ENCODE data around the gene ANKRD28.
"Not testable (repeated sequence)": the region's sequence is repeated elsewhere in the genome, so short reads cannot be mapped to it uniquely, and the experiment has no call there.

Gene ANKRD28

DNA sequence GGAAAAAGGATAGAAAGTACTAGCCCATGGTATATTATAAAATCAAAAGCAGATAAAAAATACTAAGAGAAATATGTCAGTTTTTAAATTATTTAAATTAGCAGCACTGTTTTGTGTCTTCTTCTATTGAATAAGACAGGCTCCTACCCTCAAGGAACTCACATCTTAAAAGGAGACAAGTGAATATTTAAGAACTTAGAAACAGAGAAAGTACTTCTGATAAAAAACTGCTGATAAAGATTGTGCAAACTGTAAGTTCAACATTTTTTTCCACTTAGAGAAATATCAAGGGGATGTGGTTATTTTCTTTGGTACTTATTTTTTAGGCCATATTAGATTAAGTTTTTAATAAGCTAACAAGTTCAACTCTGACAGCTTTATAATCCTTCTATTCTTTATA lies 3.0 kb upstream of the ANKRD28 start:
- no peak for DNase-seq

DNA sequence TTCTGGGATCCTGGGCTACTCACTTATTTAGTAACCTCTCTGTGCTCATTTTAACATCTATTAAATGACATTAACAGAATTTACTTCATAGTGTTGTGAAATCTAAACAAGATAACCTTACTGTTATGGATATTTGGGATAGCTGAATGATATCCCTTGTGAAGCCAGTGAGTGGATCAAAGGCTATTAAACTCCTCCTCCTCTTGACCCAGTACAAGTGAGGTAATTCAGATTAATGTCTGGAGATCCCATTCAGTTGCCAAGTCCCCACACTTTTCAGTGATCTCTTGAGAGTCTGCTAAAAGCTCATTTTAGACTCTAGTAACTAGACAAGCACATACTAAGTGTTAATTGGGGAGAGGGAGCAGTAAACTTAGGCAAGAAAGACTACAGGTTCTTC lies 2.5 kb upstream of the ANKRD28 start:
- no peak for DNase-seq

DNA sequence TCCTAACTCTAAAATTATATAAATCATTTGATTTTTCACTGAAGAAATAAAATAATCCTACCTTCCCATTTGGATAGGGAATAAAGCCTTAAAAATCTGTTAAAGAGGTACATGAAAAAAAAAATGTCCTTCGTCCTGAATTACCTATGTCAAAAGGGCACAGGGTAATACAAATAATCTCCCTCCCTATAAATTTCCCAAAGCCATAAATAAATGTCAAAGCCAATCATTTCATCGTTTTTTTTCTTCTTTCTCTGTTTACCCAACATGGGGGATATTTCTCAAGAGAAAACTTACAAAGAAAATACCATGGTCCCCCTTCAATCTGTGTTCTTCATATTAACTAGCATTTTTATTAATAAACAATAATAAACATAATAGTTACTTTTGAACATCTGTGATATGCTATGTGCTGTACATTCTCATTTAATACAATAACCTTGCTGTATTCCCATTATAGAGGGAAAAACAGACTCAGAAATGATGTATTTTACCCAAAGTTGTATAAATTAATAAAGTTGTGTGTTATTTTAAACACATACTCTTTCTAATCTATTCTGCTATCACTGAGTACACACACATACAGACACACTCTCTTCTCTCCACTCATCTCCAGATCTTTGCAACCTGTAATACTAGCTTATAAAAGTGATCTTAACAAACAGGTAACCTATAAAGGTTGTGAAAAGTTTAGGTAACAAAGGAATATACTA lies 910 bp upstream of the ANKRD28 start:
- no peak for DNase-seq

DNA sequence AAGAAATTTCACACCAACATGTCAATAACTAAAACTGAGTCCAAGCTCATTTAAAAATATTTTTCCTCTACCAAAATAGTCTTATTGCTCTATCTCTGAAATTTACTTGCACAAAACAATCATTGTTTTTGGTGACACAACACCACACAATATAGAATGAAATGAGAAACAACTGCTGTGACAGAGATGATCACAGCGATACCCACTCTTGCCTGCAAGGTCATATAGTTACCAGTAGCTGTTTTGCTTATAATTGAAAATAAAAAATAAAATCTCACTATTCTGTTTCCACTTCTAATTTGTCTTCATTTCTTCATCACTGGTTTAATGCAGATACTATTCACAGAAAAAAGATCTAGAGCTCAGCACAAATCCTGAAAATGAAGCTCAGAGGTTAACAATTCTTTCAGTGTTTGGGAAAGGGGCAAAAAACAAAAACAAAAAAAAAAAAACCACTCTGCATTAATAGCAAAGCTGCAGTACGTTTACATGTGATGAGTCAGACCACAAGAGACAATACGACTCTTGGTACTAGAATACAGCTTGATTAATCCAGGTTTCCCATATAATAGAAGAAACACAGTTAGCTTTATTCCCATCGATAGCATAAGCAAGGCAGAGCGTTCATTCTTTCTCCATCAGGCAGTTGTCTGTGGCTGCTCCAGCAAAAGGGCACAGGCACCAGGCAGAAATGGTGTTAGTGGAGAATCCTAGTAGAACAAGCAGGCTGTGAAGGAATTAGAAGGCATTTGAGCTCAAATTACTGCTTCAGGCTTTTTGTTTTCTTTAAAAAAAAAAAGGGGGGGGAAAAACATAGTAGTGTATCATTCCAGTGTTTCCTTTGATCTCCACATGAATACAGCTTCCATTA lies 773 bp downstream of the ANKRD28 start:
- no peak for DNase-seq

DNA sequence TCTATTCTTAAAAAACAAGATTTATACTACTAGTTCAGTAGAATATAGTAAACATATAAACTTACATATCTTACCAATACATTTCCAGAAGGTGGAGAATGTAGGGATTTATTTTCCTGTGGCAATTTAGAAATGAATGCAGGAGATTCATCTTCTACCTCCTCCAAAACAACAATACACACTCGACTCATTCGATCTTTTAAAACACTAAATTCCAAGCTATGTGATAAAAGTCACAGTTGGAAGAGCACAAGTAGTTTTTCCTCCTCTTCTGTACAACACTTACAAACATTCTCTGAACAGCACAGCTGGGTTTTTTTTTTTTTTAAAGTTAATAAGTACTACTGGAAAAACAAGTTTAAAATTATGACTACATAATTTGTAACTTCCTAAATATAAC lies 1.4 kb downstream of the ANKRD28 start:
- DNase-seq = no peak

DNA sequence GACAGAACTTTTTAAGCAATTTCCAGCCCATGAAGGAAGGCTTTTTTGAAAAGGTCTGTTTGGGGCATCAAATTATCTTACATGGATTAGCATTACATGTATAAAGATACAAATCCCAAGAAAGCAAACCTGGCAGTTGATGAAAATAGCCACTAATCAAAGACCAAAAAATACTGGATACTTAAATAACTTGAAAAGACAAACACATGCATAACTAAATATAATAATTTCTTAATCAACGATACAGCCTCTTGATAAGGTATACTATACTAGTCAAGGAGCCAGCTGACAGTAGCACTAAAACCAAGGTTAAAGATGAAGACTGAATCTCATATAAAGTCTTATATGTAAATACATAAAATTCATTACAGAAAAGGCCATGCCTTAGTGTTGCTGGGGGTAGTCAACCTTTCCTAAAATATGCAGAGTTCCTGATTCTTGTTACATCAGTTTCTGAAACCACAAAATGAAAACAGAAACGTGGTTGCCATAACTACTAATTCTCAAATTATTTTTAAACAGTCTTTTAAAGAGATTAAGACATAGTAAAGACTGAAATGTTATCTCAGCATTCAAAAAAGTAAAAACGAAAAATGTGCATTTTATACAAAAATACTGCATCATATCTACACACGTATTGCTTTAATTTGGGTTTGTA lies 2.0 kb downstream of the ANKRD28 start:
- DNase-seq = no peak

DNA sequence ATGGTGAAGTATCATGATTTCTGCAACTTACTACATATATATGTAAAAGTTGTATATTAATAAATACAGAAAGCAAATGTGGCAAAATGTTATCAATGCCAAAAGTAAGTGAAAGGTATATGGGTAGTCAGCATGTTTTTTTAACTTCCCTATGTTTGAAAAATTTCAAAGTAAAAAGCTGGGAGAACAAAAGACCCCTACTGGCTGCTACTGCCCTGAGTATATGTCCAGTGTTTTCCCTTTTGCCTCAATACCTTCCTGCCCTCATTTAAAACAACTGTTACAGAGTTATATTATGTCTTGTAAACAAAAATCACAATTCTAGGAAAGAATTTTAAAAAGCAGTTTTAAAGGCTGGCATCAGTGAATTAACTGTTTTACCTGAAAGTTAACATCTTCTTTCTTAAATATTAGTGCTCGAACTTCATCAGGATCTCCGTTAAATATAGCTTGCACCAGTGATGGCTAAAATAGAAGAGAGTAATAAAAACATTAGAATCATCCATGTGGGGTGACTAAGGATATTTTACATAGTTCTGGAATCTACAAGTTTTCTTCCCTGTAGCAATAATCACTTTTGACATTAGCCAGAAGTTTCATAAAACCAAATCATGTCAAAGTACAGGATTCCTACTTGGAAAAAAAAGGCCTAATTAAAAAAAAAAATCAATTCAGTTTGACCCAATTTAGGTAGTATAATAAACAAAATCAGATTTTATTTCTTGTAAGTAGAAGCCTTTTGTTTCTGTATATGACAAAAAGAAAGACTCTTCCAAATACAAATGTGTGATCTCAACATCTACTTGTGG lies 2.7 kb downstream of the ANKRD28 start:
- no peak for DNase-seq

DNA sequence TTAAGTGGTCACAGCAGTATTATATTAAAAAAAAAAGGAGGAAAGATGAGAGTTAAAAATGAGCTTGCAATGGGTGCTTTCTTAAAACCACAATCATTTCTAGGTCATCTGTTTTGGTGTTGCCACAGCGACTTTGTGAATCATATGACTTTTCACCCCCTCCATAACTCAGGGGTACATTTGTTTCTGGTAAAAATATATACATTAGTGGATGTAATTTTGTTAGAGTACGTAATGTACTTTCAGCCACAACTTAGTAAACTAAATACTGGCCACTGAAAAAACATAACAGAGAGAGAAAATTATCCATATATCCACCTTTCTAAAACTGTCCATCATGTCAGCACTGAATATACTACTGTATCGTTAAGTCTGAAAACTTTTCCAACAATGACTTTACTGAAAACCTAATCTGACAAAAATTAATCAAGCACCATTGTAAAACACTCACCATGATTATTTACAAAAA lies 3.4 kb downstream of the ANKRD28 start:
- peak; percentile 47 for DNase-seq

DNA sequence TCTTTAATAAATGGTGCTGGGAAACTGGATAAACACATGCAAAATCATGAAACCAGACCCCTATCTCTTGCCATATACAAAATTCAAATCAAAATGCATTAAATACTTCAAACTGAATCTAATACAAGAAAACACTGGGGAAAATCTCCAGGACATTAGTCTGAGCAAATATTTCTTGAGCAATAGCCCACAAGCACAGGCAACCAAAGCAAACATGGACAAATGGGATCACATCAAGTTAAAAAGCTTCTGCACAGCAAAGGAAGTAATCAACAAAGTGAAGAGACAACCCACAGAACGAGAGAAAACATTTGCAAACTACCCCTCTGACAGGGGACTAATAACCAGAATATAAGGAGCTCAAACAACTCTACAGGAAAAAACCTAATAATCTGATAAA lies 6.3 kb downstream of the ANKRD28 start:
- DNase-seq = no peak

DNA sequence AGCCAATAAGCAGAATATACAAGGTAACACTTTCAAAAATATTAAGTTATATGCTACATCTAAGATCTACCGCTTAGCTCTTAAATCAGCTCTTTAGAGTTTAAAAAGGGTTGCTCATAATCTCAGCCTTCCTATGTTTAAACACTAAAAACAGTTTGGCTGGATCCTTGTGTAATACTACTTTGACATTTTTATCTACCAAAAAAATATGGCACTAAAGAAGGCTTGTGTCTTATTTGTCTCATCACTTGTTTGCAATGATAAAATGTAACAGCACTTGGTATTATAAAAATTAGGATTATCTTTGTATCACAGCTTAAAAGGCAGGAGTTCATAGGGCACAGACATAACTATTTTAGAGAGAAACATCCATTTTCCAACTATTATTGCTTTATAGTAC lies 9.8 kb downstream of the ANKRD28 start:
- DNase-seq = no peak

DNA sequence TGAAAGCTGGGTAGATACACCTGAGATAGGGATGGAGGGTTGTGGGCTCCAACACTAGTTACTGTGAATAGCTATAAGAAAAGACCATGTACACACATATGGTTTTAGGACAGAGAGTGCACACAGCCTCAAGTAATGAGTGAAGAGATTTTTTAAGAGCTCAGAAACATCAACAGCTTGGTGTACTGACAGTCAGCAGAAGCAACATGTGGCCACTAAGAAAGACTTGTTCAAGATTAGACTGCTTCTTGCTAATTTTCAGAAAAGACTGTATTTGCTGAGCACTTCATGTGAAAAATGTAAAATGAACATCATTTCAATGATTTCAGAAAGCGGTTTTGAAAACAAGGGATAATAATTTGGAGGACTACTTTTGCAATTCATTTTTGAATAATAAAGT lies 10.3 kb downstream of the ANKRD28 start:
- DNase-seq = no peak

DNA sequence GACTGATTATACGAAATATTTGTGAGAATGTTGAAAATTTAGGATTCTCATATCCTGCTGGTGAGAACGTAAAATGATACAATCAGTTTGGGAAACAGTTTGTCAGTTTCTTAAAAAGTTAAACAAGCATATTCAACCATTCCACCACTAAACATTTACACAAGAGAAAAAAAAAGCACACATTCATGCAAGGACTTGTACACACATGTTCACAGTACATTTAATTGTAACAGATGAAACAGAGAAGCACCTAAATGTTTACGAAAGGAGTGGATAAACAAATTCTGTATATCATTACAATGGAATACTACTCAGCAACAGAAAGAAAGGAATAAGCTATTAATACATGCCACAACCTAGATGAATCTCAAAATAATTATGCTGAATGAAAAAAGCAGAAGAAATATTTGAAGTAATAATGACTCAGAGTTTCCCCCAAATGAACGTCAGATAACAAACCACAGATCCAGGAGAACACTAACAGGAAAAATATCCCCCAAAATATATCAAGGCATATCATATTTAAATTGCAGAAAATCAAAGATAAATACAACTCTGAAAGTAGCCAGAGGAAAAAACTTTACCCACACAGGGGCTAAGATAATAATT lies 14.3 kb downstream of the ANKRD28 start:
- no peak for DNase-seq

DNA sequence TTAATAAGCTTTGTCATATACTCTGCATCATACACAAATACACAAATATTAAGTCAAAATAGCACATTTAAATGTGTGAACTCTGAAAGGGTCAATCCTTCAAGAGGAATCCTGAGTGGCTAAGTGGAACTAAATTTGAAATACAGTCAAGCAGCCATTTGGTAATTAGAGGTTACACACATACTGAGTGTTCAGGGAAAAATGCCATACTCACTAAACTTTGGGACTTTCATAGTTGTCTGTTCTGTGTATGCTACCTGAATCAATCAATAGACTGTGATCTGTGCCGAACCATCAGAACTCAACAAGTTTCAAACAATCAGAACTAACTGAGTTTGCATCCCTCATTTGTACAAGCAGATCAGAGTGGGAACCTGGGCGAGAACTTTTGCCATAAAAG lies 15.3 kb downstream of the ANKRD28 start:
- DNase-seq = no peak

DNA sequence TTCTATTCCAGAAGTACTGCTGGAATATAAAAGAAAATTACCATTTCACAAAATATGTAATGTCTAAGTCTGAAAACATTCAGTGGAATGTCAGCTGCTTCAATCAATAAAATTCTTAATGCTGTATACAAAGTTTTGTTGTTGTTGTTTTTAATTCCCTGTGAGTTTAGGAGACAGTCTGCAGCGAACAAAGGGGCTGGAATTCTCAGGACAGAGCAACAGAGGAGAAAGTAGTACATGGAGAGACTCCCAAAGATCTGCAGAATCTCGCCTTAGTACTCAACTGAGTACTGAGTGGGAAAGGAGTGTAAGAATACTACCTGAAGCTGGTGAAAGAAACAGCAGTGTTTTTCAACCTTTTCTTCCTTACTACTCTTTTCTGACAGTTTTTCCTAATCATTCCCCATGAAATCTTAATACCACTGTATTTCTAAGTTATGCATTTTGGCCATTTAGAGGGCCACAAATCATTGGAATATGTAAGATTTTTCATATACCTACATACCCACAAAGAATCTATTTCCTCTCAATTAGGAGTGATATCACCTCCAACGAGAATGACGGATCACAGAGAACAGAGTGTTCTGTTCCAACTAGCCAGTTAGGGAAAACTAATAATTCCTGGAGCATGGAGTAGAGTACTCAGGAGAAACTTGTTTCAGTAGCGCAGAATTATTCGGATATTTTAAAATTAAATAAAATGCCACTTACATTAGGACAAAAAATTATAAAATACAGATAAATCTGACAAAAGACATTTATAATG lies 16.0 kb downstream of the ANKRD28 start:
- DNase-seq = no peak

DNA sequence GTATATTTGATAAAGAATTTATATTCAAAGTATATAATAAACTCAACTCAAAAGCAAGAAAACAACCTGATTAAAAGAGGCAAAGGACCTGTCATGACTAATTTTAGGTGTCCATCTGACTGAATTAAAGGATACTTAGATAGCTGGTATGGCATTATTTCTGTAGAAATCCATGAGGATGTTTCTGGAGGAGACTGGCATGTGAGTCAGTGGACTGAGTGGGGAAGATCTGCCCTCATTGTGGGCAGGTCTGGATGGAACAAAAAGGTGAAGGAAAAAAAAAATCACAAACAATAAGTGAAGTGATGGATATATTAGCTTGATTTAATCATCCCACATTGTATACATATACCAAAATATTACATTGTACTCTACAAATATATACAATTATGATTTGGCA lies 16.6 kb downstream of the ANKRD28 start:
- DNase-seq = no peak

DNA sequence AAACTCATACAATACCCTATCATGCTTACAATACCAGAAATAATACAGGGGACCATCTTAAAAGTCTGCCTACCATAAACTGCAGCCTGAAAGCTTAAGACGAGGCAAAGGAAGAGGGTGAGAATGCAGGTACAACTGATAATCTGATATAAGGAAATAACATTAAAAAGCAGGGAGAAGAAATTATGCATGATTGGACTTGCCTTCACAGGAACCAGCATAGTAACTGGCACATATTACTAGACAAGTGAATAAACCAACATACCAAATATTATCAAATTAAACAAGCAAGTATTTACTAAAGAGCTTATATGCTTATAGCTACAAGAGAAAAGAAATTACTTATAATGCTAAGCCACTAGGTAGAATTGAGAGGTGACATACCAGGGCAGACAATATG lies 18.7 kb downstream of the ANKRD28 start:
- no peak for DNase-seq

DNA sequence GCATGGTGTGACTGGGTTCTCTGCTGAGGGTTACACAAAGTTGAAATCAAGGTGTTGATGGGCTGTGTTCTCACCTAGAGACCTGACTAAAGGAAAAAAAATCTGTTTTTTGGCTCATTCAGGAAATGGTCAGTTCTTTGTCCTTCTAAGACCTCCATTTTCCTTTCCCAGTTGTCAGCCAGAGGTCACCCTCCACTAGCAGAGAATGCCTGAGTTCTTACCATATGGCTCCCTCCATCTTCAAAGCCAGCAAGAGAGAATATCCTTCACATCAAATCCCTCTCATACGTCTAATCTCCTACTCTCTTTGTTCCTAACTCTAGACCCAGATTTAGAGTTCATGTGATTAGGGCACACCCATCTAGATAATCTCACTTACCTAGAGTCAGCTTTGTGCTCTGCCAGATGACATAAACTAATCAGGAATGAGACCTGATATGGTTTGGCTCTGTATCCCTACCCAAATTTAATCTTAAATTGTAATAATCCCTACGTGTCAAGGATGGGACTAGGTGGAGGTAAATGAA lies 19.4 kb downstream of the ANKRD28 start:
- DNase-seq = no peak

DNA sequence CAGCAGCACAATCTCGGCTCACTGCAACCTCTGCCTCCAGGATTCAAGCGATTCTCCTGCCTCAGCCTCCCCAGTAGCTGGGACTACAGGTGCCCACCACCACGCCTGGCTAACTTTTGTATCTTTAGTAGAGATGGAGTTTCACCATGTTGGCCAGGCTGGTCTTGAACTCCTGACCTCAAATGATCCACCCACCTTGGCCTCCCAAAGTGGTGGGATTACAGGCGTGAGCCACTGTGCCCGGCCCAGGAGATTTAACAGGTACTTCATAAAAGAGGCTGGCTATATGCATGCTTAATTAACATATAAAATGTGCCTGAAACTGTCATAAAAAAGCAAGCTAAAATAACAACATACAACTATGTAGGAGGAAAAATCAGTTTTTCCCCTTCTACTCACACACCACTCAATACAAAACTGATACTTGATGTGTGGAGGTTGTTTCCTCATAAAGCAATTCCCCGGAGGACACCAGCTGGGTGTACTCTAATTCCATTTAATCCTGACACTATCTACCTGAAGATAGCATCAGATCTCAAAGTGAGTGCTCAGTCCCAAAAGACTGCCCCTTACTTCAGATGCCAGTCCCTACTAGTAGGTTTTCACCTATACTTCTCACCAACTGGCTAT lies 22.7 kb downstream of the ANKRD28 start:
- not testable (repeated sequence) for DNase-seq

DNA sequence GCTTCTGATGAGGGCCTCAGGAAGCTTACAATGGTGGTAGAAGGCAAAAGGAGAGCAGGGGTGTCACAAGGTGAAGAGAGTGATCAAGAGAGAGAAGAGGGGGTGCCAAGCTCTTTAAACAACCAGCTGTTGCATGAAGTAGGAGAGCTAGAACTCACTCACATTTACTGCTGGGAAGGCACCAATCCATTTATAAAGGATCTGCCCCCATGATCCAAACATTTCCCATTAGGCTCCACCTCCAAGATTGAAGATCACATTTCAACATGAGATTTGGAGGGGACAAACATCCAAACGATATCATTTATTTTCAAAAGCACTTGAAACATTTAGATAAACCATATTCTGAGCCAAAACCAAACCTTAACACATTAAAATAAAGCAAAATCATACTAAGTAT lies 26.3 kb downstream of the ANKRD28 start:
- no peak for DNase-seq

DNA sequence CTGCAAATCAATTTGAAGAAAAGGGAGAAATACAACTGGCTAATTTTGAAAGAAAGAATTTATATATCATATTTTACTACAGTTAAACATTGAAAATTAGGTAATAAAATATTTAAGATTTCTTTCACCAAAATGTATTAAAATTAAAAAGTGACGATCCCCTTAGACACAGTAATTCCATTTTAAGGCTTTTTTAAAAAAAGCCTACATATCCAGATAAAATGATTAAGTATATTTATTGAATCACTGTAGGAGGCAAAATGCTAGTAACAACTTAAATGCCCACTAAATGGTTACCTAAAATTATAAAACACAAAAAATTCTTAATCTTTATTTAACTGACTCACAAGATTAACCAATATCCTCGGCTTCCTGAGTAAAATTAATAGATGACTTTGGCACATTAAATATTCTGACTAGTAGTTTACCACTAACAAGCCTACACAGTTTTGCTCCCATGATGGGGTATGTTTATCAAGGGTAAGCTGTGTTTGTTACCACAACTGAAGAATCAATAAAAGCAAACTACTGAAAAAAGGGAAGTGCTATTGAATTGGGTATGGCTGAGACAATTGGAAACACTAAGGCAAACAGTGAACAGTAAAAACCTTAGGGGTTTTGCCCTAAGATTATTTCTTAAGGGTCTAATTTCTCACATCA lies 28.4 kb downstream of the ANKRD28 start:
- no peak for DNase-seq

All from CD4-positive, alpha-beta T cell treated with Interferon gamma for 1 hour (primary cell).